Measurements from ENCODE around the gene NIN.

DNA sequence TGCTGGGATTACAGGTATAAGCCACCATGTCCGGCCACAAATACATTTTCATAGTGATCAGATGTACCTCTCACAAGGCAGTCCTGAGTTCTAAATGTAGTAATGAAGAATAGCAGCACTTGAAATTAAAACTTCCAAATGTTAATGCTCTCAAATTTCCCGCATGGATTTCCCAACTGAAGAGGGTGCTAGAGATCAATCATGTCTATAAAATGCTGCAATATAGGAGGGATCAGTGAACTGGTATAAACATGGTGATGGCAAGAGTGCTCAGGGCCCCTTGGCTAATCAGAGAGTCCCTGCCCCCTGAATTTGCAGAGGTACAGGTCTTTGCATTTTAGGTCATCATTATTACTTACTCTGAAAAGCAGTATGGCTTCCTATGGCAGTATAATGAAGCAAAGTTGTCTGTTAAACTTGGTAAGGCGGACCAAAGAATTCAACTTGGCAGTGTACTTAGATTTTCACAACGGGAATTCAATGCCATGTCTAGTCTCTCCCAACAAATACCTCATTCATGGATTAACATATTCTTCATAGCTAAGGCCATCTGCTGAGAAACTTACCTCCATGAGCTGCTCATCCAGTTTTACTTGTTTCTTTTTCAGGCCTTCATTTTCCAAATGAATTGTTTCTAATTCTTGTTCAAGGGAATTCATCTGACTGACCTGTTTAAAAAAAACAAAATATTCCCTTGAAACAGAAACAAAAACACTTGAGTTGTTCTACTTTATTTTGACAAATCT lies 95.8 kb downstream of the NIN start:
- TF ChIP-seq CTCF (IDR thresholded peaks at IDR 0.05; ENCODE audit: insufficient read depth, low read depth, low read length): no peak
- TF ChIP-seq EZH2 (IDR thresholded peaks at IDR 0.05; ENCODE audit: insufficient read depth, low read length): no peak

Measured in astrocyte (in vitro differentiated cells and primary cell).